ENCODE data around the gene C13orf42.

GRCh38 chr13:51033421-51034185 lies 77.5 kb downstream of the C13orf42 start:
- TF ChIP-seq EZH2 (IDR thresholded peaks at IDR 0.05; ENCODE audit: low read depth, unreplicated experiment) (no peak), EZH2phosphoT487 (IDR thresholded peaks at IDR 0.05; ENCODE audit: unreplicated experiment) (no peak), CREB1 (CRISPR knock-in tag; IDR thresholded peaks at IDR 0.05; ENCODE audit: low read depth) (no peak), REST (IDR thresholded peaks at IDR 0.05; ENCODE audit: unreplicated experiment) (no peak), CTCF (conservative IDR thresholded peaks at IDR 0.05; ENCODE audit: low read depth in 2 of 2) (no peak), POLR2AphosphoS5 (IDR thresholded peaks at IDR 0.05; ENCODE audit: low read depth) (no peak), STAT1 (IDR thresholded peaks at IDR 0.05; ENCODE audit: unreplicated experiment) (no peak), JUNB (IDR thresholded peaks at IDR 0.05; ENCODE audit: unreplicated experiment) (no peak), ETS1 (IDR thresholded peaks at IDR 0.05) (no peak)

Data from GM23338 (cell line).